LNCaP clone FGC (cell line): ENCODE data around the gene ERICH2.
A peak's percentile ranks its signal among the peaks of the same experiment; 100 is the strongest.

Experiments
- DNase-seq: peaks from one replicate; pipeline ENCODE4 v3.0.0-alpha.2; 2011; ENCODE audit warnings: low read depth
- H3K4me3 ChIP-seq: 2 replicates; pipeline ENCODE4 v1.5.1; 2011; ENCODE audit warnings: mild to moderate bottlenecking, low read depth, low read length, control low read depth
- TF ChIP-seq, protein P1 (sequence below): IDR thresholded peaks from 2 replicates; pipeline ENCODE4 v1.5.1; 2012; ENCODE audit warnings: mild to moderate bottlenecking; ENCODE audit not compliant: control insufficient read depth, insufficient read depth; ENCODE audit errors: extremely low read depth

The ERICH2 gene

DNA sequence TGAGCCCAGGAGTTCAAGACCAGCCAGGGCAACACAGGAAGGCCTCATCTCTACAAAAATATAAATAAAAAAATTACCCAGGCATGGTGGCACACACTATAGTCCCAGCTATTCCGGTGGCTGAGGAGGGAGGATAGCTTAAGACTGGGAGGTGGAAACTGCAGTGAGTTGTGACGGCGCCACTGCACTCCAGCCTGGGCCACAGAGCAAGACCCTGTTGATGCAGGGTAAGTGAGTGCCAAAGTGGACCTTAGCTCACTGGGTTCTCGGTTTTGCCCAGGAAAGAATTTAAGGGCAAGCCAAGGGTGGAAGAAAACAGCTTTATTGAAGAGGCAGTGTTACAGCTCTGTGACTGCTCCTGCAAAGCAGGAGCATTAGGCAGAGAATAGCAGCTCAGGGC is 6.9 kb upstream of the ERICH2 start:
- TF ChIP-seq, protein P1, sequence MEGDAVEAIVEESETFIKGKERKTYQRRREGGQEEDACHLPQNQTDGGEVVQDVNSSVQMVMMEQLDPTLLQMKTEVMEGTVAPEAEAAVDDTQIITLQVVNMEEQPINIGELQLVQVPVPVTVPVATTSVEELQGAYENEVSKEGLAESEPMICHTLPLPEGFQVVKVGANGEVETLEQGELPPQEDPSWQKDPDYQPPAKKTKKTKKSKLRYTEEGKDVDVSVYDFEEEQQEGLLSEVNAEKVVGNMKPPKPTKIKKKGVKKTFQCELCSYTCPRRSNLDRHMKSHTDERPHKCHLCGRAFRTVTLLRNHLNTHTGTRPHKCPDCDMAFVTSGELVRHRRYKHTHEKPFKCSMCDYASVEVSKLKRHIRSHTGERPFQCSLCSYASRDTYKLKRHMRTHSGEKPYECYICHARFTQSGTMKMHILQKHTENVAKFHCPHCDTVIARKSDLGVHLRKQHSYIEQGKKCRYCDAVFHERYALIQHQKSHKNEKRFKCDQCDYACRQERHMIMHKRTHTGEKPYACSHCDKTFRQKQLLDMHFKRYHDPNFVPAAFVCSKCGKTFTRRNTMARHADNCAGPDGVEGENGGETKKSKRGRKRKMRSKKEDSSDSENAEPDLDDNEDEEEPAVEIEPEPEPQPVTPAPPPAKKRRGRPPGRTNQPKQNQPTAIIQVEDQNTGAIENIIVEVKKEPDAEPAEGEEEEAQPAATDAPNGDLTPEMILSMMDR = no peak
- no peak for DNase-seq

DNA sequence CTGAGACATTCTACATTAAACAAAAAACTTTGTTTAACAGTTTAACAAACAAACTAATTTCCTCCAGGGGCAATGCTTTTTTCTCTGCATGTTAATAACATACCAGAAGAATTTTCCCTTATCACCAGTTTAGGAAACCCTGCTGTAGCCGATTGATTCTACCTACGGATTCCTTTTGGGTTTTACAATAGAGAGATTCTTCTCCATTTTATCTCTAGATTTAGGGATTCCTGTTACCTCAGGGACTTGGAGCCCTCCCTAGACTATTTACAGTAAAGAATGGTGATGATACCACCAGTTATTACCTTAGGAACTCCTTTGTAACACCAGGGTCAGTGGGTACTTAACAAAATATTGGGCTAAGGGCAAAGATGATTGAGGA is 5.3 kb upstream of the ERICH2 start:
- DNase-seq = no peak
- H3K4me3 ChIP-seq = no peak overlapping the region
- TF ChIP-seq, protein P1 = no peak

More for the DNA sequence above, 6.9 kb upstream of the ERICH2 start:
- H3K4me3 ChIP-seq = no peak overlapping the region

DNA sequence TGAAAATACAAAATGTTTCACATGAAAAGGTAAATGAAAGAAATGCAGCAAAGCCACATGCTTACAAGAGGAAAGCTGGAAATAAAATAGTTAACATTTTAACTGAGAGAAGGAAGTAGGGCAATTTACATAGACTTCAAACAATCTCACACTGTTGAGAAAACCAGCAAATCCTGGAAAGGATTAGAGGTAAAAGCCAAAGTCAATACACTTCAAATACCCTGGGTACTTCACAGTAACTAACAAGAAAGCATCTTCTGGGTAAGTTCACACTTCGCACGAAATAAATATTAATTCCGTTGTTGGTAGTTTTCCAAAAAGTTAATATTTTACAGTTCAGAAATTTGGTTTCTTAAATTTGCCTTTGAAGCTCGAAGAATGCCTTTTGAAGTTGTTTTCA is 3.5 kb upstream of the ERICH2 start:
- peak; percentile 63 for DNase-seq
- TF ChIP-seq, protein P1 = no peak
- no peak overlapping the region for H3K4me3 ChIP-seq

DNA sequence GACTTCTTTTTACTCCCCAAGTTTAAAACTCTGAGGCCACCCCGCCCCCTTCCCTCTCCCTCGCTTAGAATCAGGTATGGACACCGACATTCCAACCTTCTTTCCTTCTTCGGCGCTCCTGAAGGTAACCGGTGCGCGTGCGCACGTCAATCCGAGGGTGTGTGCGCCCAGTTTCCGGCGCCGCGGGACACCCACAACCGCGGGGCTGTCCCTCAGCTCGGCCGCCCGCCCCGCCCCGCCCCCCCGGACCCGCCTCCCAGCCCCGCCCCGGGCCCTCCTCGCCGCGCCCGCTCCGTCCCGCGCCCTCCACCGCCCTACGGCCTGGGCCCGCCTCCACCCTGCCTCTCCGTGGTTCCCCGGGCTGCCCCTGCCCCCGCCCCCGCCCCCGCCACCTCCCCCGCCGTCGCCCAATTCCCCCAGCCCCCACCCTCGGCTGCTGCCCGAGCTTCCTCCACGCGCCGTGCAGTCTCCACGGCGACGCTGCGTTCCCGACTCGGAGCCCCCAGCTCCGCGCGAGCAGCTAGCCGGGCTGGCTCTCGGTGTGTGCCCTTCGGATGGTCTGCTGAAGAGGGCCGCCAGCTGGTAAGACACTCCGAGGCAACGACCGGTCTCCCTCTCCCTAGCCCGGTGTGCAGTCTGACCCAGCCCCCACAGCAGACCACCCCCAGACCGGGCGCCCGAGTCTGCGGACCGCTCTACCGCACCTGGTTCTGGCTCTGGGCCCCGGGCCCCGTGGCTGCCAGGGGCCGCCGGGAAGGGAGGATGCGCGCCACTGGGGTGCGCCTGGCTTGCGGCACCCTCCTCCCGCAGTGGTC is 635 bp downstream of the ERICH2 start:
- peak; percentile 40 for DNase-seq
- H3K4me3 ChIP-seq = peak overlapping the region; percentile 55
- TF ChIP-seq, protein P1 = 0 out of 2 replicates have a peak, but pooled peaks have one; percentile 2

DNA sequence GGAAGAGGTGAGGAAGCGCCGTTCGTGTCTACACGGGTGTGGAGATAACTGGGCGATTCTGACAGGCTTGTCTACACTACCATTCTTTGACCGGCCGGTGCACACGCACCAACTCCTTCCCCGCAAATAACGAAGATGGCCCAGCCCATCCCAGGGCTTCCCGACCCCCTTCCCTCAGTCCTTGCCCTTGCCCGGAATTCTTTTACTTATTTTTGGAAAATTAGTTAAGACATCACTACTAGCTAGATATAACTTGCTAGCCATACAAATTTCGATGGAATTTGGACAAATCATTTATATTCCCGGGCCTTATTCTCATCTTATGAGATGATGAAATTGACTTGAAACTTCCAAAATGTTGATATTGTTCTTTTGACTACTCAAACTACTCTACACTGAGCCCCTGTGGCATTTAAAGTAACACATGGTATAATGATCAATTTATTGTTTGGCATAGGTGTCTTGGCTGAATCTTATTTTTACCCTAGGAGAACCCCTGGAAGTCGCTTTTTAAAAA is 1.3 kb downstream of the ERICH2 start:
- TF ChIP-seq, protein P1 = no peak
- H3K4me3 ChIP-seq = peak overlapping the region; percentile 44
- DNase-seq = no peak

DNA sequence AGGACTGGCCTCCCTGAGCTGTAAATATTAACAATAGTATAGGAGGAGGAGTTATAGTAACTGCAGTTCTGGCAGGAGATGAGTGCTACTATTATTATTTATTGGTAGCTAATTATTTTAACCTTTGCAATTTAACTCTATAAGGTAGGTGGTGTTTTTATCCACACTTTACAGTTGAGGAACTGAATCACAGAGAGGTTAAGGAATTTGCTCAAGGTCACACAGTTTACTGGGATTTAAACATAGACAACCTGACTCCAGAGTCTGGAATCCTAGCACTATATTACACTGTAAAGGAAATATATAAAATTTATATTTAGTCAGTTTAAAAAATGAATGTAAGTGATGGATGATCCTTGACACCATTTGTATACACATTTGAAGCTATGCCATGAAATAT is 2.1 kb downstream of the ERICH2 start:
- TF ChIP-seq, protein P1 = no peak
- no peak for DNase-seq
- no peak overlapping the region for H3K4me3 ChIP-seq
